ENCODE results near the gene GAS7. TPM values are rescaled to one million over a fixed set of nuclear protein-coding genes. Genes with fewer than 3 reads are reported as not detected.

The GAS7 gene
- total RNA-seq, 3 donors from 2014 or later (not counting 1 experiment from before 2014, with no cell fraction given), result 70.7 to 89.1 (median 84.8) TPM

GRCh38 chr17:10241781-10242180, 43.4 kb upstream of the GAS7 start:
- Mint-ChIP-seq H3K4me3 (no peak overlapping the region), H3K36me3 (no peaks in the 10 kb centered on the region), H3K9me3 (no peaks in the 10 kb centered on the region), H3K27ac (no peak overlapping the region), H3K4me1 (no peaks in the 10 kb centered on the region), H3K27me3 (ENCODE audit: low read depth in 2 of 2) (peaks cover 0 to 11% of the 10 kb centered on the region in 2 donors)
- H3K27ac ChIP-seq (ENCODE audit: low read length), result no peak overlapping the region
- intact Hi-C loops (cut with micrococcal nuclease), result no loop called here
- no peaks in the 10 kb centered on the region for H3K4me1 ChIP-seq (ENCODE audit: control insufficient read depth, insufficient read depth, low read length)
- no peak overlapping the region for H3K4me3 ChIP-seq (ENCODE audit: low read length)
- WGBS (ENCODE audit: insufficient coverage), result 100% methylated on average over 2 of the region's 4 CpGs
- no peaks in the 10 kb centered on the region for H3K27me3 ChIP-seq (ENCODE audit: control insufficient read depth, insufficient read depth, low read length)
- no peaks in the 10 kb centered on the region for H3K36me3 ChIP-seq (ENCODE audit: control insufficient read depth, insufficient read depth, low read length)
- ATAC-seq (no peak), DNase-seq (no peak)
- H3K9me3 ChIP-seq (ENCODE audit: control insufficient read depth, insufficient read depth, low read length), result no peaks in the 10 kb centered on the region
- no peak for TF ChIP-seq CTCF (IDR thresholded peaks at IDR 0.05)

GRCh38 chr17:10238661-10239060, 40.3 kb upstream of the GAS7 start:
- Mint-ChIP-seq H3K9me3 (no peaks in the 10 kb centered on the region), H3K27ac (no peak overlapping the region), H3K36me3 (no peaks in the 10 kb centered on the region), H3K4me1 (no peaks in the 10 kb centered on the region), H3K4me3 (no peak overlapping the region), H3K27me3 (ENCODE audit: low read depth in 2 of 2) (peaks cover 0 to 11% of the 10 kb centered on the region in 2 donors)
- intact Hi-C loops (cut with micrococcal nuclease), result no loop called here
- Histone ChIP-seq H3K27ac (ENCODE audit: low read length) (no peak overlapping the region), H3K4me3 (ENCODE audit: low read length) (no peak overlapping the region), H3K9me3 (ENCODE audit: control insufficient read depth, insufficient read depth, low read length) (no peaks in the 10 kb centered on the region), H3K36me3 (ENCODE audit: control insufficient read depth, insufficient read depth, low read length) (no peaks in the 10 kb centered on the region), H3K27me3 (ENCODE audit: control insufficient read depth, insufficient read depth, low read length) (no peaks in the 10 kb centered on the region), H3K4me1 (ENCODE audit: control insufficient read depth, insufficient read depth, low read length) (no peaks in the 10 kb centered on the region)
- WGBS (ENCODE audit: insufficient coverage), result 60% methylated on average over 1 of the region's 2 CpGs
- DNase-seq (no peak), ATAC-seq (no peak)
- TF ChIP-seq CTCF (IDR thresholded peaks at IDR 0.05), result no peak

- Mint-ChIP-seq H3K4me3 (no peak overlapping the region), H3K9me3 (no peaks in the 10 kb centered on the region), H3K27me3 (ENCODE audit: low read depth in 2 of 2) (peaks cover 0 to 5% of the 10 kb centered on the region in 2 donors), H3K36me3 (no peaks in the 10 kb centered on the region), H3K27ac (no peak overlapping the region), H3K4me1 (no peaks in the 10 kb centered on the region)
- WGBS (ENCODE audit: insufficient coverage), result 93% methylated on average over 5 of the region's 5 CpGs
- no peak overlapping the region for H3K27ac ChIP-seq (ENCODE audit: low read length)
- no peaks in the 10 kb centered on the region for H3K27me3 ChIP-seq (ENCODE audit: control insufficient read depth, insufficient read depth, low read length)
- intact Hi-C loops (cut with micrococcal nuclease), result no loop called here
- H3K4me3 ChIP-seq (ENCODE audit: low read length), result no peak overlapping the region
- ATAC-seq (no peak), DNase-seq (no peak)
- no peaks in the 10 kb centered on the region for H3K9me3 ChIP-seq (ENCODE audit: control insufficient read depth, insufficient read depth, low read length)
- H3K4me1 ChIP-seq (ENCODE audit: control insufficient read depth, insufficient read depth, low read length), result no peaks in the 10 kb centered on the region
- no peak for TF ChIP-seq CTCF (IDR thresholded peaks at IDR 0.05)
- no peaks in the 10 kb centered on the region for H3K36me3 ChIP-seq (ENCODE audit: control insufficient read depth, insufficient read depth, low read length)
Observed at GRCh38 chr17:10234033-10234432, 35.6 kb upstream of the GAS7 start.

DNA sequence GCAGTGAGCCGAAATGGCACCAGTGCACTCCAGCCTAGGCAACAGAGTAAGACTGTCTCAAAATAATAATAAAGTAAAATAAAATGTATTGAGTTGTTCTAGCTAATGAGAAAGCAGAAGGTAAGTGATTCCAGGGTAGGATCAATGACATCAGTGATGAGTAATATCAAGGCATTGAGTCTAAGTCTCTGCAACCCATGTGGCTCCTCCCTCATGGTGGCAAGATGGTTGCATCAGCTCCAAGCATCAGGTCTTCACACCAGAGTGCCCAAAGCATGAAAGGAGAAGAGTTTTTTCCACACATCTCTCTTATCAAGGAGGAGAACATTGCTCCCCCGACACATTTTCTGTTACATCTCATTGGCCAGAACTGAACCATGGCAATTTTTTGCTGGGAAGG, 34.8 kb upstream of the GAS7 start:
- Histone ChIP-seq H3K4me1 (ENCODE audit: control insufficient read depth, insufficient read depth, low read length) (no peaks in the 10 kb centered on the region), H3K27ac (ENCODE audit: low read length) (no peak overlapping the region), H3K36me3 (ENCODE audit: control insufficient read depth, insufficient read depth, low read length) (no peaks in the 10 kb centered on the region), H3K27me3 (ENCODE audit: control insufficient read depth, insufficient read depth, low read length) (no peaks in the 10 kb centered on the region), H3K9me3 (ENCODE audit: control insufficient read depth, insufficient read depth, low read length) (no peaks in the 10 kb centered on the region), H3K4me3 (ENCODE audit: low read length) (no peak overlapping the region)
- no peak for TF ChIP-seq CTCF (IDR thresholded peaks at IDR 0.05)
- ATAC-seq (no peak), DNase-seq (no peak)
- Mint-ChIP-seq H3K4me1 (no peaks in the 10 kb centered on the region), H3K4me3 (no peak overlapping the region), H3K27ac (no peak overlapping the region), H3K27me3 (ENCODE audit: low read depth in 2 of 2) (peaks cover 0 to 5% of the 10 kb centered on the region in 2 donors), H3K9me3 (no peaks in the 10 kb centered on the region), H3K36me3 (no peaks in the 10 kb centered on the region)
- intact Hi-C loops (cut with micrococcal nuclease), result no loop called here
- 100% methylated on average over 1 of the region's 2 CpGs for WGBS (ENCODE audit: insufficient coverage)

Measured in natural killer cell (primary cell).